Activated CD8-positive, alpha-beta memory T cell treated with anti-CD3 and anti-CD28 coated beads, Interleukin-2, amount 50 U/mL, for 1 hour (primary cell): ENCODE measurements around the gene SPG11.
"Not testable (repeated sequence)": the region's sequence is repeated elsewhere in the genome, so short reads cannot be mapped to it uniquely, and the experiment has no call there.

Source experiments
- DNase-seq: peaks from one replicate; pipeline ENCODE4 v3.0.0-alpha.2; 2020; ENCODE audit errors: extremely low read depth

The SPG11 gene

DNA sequence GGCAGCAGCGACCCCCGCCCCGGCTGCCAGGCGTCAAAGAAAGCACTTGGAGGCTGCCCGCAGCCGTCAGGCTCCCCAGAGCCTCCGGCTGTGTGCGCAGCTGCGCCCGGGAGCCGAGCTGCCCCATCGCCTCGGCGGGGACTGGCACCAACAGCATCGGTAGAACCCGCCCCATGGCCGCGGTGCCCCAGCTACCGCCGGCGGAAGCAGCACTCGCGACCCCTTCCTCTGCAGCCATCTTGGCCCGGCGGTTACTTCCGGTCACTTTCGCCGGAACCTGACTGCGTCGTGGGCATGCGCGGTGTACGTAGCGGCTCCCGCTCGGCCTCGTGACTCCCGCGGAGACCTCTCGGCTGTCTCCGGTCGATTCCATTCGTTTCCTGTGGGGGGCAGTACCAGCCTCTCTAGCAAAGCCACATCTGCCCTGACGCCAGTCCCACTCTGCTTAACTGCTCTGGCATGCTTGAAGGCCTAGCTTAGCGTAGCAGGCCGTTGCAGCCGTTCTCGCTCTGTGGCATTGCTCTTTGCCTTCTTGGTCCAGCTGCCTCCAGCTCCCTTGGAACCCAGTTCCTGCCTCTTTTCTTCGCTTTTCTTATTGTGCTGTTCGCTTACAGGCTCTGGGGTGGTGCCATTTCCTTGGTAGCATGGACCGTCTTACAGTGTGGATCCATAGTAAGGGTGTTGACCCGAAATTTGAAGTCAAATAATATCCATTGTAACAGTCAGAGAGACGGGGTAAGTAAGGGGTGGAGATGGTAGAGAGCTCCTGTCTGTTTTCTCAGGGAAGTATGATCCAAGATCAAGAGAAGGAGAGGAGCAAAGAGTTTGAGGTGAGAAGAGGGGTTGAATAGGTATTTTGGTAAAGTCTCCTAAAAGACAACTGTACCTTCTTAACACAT, at the start of gene SPG11:
TSS of gene SPG11 (minus strand) at position 253 of the 899 bp plus-strand sequence. CDS start at position 238, 15 bp downstream.
- DNase-seq, result peak; percentile 94

- no peak for DNase-seq
Observed at GRCh38 chr15:44712346-44713005, 49.0 kb upstream of the SPG11 start.

DNA sequence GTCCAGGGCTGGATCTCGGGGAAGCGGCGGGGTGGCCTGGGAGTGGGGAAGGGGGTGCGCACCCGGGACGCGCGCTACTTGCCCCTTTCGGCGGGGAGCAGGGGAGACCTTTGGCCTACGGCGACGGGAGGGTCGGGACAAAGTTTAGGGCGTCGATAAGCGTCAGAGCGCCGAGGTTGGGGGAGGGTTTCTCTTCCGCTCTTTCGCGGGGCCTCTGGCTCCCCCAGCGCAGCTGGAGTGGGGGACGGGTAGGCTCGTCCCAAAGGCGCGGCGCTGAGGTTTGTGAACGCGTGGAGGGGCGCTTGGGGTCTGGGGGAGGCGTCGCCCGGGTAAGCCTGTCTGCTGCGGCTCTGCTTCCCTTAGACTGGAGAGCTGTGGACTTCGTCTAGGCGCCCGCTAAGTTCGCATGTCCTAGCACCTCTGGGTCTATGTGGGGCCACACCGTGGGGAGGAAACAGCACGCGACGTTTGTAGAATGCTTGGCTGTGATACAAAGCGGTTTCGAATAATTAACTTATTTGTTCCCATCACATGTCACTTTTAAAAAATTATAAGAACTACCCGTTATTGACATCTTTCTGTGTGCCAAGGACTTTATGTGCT, 48.4 kb upstream of the SPG11 start:
- no peak for DNase-seq

GRCh38 chr15:44711096-44711742, 47.8 kb upstream of the SPG11 start, which contains the start of the genes B2M and PATL2:
TSS of gene B2M (plus strand) at chr15:44711517. CDS start at chr15:44711547, 30 bp downstream.
TSS of gene PATL2 (minus strand) at chr15:44711323. CDS start at chr15:44676490, 34,833 bp downstream.
- peak; percentile 96 for DNase-seq

GRCh38 chr15:44710236-44711095, 47.0 kb upstream of the SPG11 start:
- no peak for DNase-seq

- no peak for DNase-seq
Observed at GRCh38 chr15:44706946-44707636, 43.6 kb upstream of the SPG11 start.

DNA sequence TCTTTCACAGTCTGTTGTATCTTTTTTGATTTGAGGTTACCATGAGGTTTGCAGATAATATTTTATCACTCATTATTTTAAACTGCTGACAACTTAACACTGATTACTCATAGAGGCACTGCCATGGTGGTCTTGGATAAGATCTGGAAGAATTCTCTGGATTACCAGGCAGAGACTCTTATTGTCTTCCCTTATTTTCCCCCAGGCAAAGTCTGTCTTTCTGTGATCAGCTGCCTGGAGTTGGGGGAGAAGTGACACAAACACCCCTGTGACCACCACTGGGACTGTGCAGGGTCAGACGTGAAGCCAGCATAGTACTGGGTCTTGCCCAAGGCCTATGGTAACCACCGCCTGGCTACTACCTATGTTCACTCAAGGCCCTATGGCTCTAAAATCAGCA, 42.9 kb upstream of the SPG11 start:
- no peak for DNase-seq

DNA sequence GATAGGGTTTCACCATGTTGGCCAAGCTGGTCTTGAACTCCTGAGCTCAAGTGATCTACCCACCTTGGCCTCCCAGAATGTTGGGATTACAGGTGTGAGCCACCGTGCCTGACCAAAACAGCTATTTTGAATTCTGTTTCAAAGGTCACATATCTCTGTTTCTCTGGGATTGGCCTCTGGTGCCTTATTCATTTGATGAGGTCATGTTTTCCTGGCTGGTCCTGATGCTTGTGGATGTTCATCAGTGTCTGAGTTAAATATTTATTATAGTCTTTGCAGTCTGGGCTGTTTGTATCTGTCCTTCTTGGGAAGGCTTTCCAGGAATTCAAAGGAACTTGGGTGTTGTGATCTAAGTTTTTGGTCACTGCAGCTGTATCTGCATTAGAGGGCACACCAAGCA, 42.5 kb upstream of the SPG11 start:
- no peak for DNase-seq

DNA sequence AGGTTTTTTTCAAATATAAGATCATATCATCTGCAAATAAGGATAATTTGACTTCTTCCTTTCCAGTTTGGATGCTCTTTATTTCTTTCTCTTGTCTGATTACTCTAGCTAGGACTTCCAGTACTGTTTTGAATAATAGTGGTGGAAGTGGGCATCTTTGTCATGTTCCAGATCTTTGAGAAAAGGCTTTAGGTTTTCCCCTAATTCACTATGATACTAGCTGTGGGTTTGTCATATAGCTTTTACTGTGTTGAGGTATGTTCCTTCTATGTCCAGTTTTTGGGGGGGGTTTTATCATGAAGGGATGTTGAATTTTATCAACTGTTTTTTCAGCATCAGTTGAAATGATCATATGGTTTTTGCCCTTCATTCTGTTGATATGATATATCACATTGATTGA, 37.2 kb upstream of the SPG11 start:
- DNase-seq, result not testable (repeated sequence)

DNA sequence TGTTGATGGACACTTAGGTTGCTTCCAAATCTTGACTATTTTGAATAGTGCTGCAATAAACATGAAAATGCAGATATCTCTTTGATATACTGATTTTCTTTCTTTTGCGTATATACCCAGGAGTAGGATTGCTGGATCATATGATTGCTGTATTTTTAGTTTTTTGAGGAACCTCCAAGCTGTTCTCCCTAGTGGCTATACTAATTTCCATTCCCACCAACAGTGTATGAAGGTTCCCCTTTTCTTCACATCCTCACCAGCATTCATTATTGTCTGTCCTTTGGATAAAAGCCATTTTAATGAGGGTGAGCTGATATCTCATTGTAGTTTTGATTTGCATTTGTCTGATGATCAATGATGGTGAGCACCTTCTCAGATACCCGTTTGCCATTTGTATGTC, 35.2 kb upstream of the SPG11 start:
- no peak for DNase-seq

GRCh38 chr15:44697014-44697413, 33.6 kb upstream of the SPG11 start:
- DNase-seq, result no peak

GRCh38 chr15:44695294-44695693, 31.8 kb upstream of the SPG11 start:
- no peak for DNase-seq

- DNase-seq, result no peak
Observed at GRCh38 chr15:44694416-44694815, 31.0 kb upstream of the SPG11 start.

DNA sequence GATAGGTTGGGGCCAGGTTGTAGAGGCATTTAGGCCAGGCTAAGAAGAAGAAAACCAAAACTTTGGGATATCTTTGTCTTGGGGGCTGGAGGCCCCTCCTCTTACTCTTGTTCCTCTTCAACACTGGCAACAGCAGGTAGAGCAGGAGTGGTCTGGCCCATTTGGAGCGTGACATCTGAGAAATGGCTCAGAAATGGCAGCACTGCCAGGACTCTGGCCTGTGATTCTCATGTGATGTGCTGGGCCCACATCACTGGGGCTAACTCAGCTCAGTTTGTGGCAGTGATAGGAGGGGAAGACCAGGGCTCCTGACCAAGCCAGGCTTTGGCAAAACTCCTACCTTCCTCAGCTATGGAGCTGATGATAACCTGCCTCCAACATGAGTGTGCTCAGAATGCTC, 29.2 kb upstream of the SPG11 start:
- DNase-seq, result no peak

DNA sequence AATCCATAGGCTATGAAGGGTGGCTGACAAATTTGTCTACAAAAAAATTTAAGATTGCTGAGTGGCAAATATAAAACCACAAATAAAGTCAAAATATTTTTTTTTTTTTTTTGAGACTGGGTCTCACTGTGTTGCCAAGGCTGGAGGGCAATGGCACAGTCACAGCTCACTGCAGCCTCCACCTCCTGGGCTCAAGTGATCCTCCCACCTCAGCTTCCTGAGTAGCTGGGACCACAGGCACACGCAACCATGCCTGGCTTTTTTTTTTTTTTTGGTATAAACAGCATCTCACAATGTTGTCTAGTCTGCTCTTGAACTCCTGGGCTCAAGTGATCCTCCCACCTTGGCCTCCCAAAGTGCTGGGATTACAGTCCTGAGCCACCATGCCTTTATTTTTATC, 26.8 kb upstream of the SPG11 start:
- not testable (repeated sequence) for DNase-seq

GRCh38 chr15:44689318-44689717, 25.9 kb upstream of the SPG11 start:
- DNase-seq, result not testable (repeated sequence)

DNA sequence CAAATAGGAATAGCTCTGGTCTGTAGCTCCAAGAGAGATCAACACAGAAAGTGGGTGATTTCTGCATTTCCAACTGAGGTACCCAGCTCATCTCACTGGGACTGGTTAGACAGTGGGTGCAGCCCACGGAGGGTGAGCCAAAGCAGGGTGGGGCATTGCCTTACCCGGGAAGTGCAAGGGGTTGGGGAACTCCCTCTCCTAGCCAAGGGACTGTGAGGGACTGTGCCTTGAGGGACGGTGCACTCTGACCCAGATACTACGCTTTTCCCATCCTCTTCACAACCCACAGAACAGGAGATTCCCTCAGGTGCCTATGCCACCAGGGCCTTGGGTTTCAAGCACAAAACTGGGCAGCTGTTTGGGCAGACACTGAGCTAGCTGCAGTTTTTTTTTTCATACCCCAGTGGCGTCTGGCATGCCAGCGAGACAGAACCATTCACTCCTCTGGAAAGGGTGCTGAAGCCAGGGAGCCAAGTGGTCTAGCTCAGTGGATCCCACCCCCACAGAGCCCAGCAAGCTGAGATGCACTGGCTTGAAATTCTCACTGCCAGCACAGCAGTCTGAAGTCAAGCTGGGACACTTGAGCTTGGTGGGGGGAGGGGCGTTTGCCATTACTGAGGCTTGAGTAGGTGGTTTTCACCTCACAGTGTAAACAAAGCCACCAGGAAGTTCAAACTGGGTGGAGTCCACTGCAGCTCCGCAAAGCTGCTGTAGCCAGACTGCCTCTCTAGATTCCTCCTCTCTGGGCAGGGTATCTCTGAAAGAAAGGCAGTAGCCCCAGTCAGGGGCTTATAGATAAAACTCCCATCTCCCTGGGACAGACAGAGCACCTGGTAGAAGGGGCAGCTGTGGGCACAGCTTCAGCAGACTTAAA, 19.6 kb upstream of the SPG11 start:
- peak; percentile 43 for DNase-seq

DNA sequence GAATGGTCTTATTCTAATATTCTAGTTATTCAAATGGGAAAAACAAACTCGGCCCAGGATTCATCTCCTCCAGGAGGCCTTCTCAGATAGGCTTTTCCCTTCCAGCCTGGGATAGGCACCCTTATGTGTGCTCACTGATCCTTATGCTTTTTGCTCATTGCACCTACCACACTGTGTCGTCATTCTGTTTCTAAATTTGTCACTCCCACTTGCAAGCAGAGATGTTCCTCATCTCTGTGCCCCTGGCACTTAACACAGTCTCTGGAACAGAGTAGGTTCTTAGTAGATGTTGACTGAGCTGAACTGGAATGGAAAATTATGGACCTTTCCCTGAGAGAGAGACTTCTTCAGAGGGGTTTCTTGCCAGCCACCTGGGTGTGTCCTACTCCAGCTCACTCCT, 18.7 kb upstream of the SPG11 start:
- DNase-seq, result no peak

DNA sequence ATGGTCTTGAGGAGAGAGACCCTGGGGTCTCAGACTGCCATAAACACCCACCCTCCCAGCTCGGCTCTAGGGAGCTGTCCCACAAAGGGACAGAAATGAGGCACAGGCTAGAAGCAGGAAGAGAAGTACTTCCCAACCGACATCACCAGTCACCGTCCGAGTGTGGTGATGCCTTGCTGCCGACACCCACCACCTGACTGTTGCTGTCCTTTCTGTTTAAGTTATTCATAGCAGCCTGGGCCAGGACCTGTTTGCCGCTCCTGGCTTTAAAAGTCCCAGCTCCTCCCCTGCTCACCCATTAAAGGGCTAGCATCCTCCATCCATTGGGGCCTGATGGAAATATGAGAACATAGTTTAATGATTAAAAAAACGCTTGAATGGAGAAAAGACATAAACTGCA, 13.2 kb upstream of the SPG11 start:
- no peak for DNase-seq
